Measurements from ENCODE around the gene TAX1BP1. TPM values are rescaled to one million over a fixed set of nuclear protein-coding genes. Genes with fewer than 3 reads are reported as not detected.

Gene TAX1BP1
- total and polyA plus RNA-seq, 2 of the 13 experiments (the other 11 are each of a cell fraction or from before 2014, with no cell fraction given): 95.2 to 98.9 TPM

DNA sequence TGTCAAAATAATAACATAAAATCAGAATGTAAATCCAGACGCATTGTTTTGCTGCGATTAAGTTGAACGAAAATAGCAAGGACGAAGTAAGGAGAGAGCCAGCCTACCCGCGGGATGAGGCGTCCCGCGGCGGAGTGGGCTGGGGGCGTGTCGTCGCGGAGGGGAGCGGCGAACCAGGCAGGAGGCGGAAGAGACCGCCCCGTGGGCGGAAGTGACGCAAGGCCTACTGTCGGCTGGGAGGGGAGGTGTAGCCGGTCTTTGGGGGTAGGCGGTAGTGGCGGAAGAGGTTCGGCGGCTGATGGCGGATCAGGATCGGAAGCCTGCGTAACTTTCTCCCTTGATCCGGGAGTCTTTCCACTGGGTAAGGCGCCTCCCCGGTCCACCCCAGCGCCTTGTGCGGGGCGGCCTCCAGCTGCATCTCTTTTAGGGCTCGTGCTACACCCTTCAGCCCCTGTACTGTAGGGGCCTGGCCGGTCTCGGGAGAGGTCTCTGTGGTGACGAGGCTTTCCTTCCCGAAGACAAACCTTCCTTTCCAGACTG is at the start of gene TAX1BP1 (continued):
- TF ChIP-seq, protein P1, sequence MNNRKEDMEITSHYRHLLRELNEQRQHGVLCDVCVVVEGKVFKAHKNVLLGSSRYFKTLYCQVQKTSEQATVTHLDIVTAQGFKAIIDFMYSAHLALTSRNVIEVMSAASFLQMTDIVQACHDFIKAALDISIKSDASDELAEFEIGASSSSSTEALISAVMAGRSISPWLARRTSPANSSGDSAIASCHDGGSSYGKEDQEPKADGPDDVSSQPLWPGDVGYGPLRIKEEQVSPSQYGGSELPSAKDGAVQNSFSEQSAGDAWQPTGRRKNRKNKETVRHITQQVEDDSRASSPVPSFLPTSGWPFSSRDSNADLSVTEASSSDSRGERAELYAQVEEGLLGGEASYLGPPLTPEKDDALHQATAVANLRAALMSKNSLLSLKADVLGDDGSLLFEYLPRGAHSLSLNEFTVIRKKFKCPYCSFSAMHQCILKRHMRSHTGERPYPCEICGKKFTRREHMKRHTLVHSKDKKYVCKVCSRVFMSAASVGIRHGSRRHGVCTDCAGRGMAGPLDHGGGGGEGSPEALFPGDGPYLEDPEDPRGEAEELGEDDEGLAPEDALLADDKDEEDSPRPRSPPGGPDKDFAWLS (CRISPR knock-in tag; IDR thresholded peaks at IDR 0.05; ENCODE audit: borderline replicate concordance): no peak
- peak; percentile 90 for TF ChIP-seq ZFP37 (CRISPR knock-in tag; IDR thresholded peaks at IDR 0.05; ENCODE audit: borderline replicate concordance)
- TF ChIP-seq, protein P2, sequence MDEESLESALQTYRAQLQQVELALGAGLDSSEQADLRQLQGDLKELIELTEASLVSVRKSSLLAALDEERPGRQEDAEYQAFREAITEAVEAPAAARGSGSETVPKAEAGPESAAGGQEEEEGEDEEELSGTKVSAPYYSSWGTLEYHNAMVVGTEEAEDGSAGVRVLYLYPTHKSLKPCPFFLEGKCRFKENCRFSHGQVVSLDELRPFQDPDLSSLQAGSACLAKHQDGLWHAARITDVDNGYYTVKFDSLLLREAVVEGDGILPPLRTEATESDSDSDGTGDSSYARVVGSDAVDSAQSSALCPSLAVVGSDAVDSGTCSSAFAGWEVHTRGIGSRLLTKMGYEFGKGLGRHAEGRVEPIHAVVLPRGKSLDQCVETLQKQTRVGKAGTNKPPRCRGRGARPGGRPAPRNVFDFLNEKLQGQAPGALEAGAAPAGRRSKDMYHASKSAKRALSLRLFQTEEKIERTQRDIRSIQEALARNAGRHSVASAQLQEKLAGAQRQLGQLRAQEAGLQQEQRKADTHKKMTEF (CRISPR knock-in tag; IDR thresholded peaks at IDR 0.05): peak; percentile 49; the same call in 1 of the 2 replicates
- TF ChIP-seq, protein P3, sequence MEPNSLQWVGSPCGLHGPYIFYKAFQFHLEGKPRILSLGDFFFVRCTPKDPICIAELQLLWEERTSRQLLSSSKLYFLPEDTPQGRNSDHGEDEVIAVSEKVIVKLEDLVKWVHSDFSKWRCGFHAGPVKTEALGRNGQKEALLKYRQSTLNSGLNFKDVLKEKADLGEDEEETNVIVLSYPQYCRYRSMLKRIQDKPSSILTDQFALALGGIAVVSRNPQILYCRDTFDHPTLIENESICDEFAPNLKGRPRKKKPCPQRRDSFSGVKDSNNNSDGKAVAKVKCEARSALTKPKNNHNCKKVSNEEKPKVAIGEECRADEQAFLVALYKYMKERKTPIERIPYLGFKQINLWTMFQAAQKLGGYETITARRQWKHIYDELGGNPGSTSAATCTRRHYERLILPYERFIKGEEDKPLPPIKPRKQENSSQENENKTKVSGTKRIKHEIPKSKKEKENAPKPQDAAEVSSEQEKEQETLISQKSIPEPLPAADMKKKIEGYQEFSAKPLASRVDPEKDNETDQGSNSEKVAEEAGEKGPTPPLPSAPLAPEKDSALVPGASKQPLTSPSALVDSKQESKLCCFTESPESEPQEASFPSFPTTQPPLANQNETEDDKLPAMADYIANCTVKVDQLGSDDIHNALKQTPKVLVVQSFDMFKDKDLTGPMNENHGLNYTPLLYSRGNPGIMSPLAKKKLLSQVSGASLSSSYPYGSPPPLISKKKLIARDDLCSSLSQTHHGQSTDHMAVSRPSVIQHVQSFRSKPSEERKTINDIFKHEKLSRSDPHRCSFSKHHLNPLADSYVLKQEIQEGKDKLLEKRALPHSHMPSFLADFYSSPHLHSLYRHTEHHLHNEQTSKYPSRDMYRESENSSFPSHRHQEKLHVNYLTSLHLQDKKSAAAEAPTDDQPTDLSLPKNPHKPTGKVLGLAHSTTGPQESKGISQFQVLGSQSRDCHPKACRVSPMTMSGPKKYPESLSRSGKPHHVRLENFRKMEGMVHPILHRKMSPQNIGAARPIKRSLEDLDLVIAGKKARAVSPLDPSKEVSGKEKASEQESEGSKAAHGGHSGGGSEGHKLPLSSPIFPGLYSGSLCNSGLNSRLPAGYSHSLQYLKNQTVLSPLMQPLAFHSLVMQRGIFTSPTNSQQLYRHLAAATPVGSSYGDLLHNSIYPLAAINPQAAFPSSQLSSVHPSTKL (CRISPR knock-in tag; IDR thresholded peaks at IDR 0.05): 0 out of 2 replicates have a peak, but pooled peaks have one; percentile 7
- TF ChIP-seq SMAD3 (CRISPR knock-in tag; IDR thresholded peaks at IDR 0.05): peak; percentile 43; the same call in 1 of the 2 replicates
- no peak for TF ChIP-seq RBM22 (optimal IDR thresholded peaks at IDR 0.05; ENCODE audit: low read length)
- TF ChIP-seq, protein P4, sequence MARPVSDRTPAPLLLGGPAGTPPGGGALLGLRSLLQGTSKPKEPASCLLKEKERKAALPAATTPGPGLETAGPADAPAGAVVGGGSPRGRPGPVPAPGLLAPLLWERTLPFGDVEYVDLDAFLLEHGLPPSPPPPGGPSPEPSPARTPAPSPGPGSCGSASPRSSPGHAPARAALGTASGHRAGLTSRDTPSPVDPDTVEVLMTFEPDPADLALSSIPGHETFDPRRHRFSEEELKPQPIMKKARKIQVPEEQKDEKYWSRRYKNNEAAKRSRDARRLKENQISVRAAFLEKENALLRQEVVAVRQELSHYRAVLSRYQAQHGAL (CRISPR knock-in tag; IDR thresholded peaks at IDR 0.05; ENCODE audit: not compliant biosample characterization): peak; percentile 93
- peak; percentile 76 for TF ChIP-seq SP2 (CRISPR knock-in tag; IDR thresholded peaks at IDR 0.05)
- TF ChIP-seq CCAR2 (optimal IDR thresholded peaks at IDR 0.05; ENCODE audit: low read depth, low read length): no peak
- no peak for TF ChIP-seq AKAP8 (CRISPR knock-in tag; IDR thresholded peaks at IDR 0.05)
- no peak for TF ChIP-seq NBN (conservative IDR thresholded peaks at IDR 0.05)
- TF ChIP-seq ZNF546 (CRISPR knock-in tag; conservative IDR thresholded peaks at IDR 0.05): peak; percentile 46; the same call in 1 of the 2 replicates
- no peak for TF ChIP-seq ZNF790 (CRISPR knock-in tag; IDR thresholded peaks at IDR 0.05; ENCODE audit: borderline replicate concordance)
- no peak for TF ChIP-seq HNRNPH1 (optimal IDR thresholded peaks at IDR 0.05; ENCODE audit: low read depth, low read length)
- peak; percentile 72 for TF ChIP-seq TAF1 (CRISPR knock-in tag; IDR thresholded peaks at IDR 0.05)
- no peak; the same call in 1 of the 2 replicates for TF ChIP-seq ZBTB20 (CRISPR knock-in tag; IDR thresholded peaks at IDR 0.05; ENCODE audit: borderline replicate concordance, low read depth)
- TF ChIP-seq, protein P5, sequence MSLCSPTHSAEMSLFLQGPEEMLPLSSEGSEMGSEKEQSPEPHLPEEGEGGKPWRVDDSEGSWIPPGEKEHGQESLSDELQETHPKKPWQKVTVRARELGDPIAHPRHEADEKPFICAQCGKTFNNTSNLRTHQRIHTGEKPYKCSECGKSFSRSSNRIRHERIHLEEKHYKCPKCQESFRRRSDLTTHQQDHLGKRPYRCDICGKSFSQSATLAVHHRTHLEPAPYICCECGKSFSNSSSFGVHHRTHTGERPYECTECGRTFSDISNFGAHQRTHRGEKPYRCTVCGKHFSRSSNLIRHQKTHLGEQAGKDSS (CRISPR knock-in tag; IDR thresholded peaks at IDR 0.05; ENCODE audit: borderline replicate concordance, low read depth): no peak
- TF ChIP-seq EHMT2 (IDR thresholded peaks at IDR 0.05; ENCODE audit: borderline replicate concordance, low read depth, low read length): no peak
- TF ChIP-seq ZNF292 (CRISPR knock-in tag; IDR thresholded peaks at IDR 0.05; ENCODE audit: borderline replicate concordance, low read depth): no peak
